Vagina (tissue), 2 donors: ENCODE data around the gene TERC. TPM values are rescaled to one million over a fixed set of nuclear protein-coding genes. Genes with fewer than 3 reads are reported as not detected.
"Not testable (repeated sequence)": the region's sequence is repeated elsewhere in the genome, so short reads cannot be mapped to it uniquely, and the experiment has no call there.

ENCODE experiments used
- DNase-seq, 2 donors: peaks; one replicate each; pipeline ENCODE4 v3.0.0-alpha.2; 2017; ENCODE audit errors: extremely low spot score in 2 of 2
- H3K27ac ChIP-seq: fragments of 200-600 bp; sonication (generic); one replicate; pipeline ENCODE4 v1.5.1; 2019
- H3K27me3 ChIP-seq: fragments of 200-600 bp; sonication (generic); one replicate; pipeline ENCODE4 v1.5.1; 2019
- H3K36me3 ChIP-seq, 2 donors: fragments of 200-600 bp; sonication (generic); one replicate each; pipeline ENCODE4 v1.5.1; 2017 to 2019
- H3K4me1 ChIP-seq: fragments of 200-600 bp; sonication (generic); one replicate; pipeline ENCODE4 v1.5.1; 2019
- H3K4me3 ChIP-seq, 2 donors: fragments of 200-600 bp; sonication (generic); 1 replicate in 1 of 2; 2 replicates in 1 of 2; pipeline ENCODE4 v1.5.1; 2016 to 2019
- H3K9me3 ChIP-seq: fragments of 200-600 bp; sonication (generic); one replicate; pipeline ENCODE4 v1.5.1; 2019
- CTCF ChIP-seq, 3 experiments: fragments of 450-650 bp in 2 of 3; fragments of 200-600 bp in 1 of 3; sonication (generic) in 1 of 3; IDR thresholded peaks; one replicate each; pipeline ENCODE4 v1.5.1; 2017 to 2019; ENCODE audit warnings: antibody characterized with exemption in 3 of 3, mild to moderate bottlenecking in 2 of 3, moderate library complexity in 2 of 3
- POLR2A ChIP-seq, 2 donors: fragments of 450-650 bp; IDR thresholded peaks; one replicate each; pipeline ENCODE4 v1.6.1; 2017; ENCODE audit warnings: antibody characterized with exemption in 2 of 2, mild to moderate bottlenecking in 2 of 2, moderate library complexity in 2 of 2
- POLR2AphosphoS5 ChIP-seq, 2 donors: sonication (generic); formaldehyde crosslinking; IDR thresholded peaks; one replicate each; pipeline ENCODE4 v1.9.0; 2017; ENCODE audit warnings: antibody characterized with exemption in 2 of 2, mild to moderate bottlenecking in 2 of 2, low read depth in 1 of 2; ENCODE audit not compliant: insufficient read depth in 1 of 2
- intact Hi-C: fragments of 100-400 bp; cut with DNase I; formaldehyde crosslinking; loops from one replicate; pipeline ENCODE4 v1.15.1; 2023
- small RNA-seq: library from RNA; depleted of rRNA; stranded (forward); fragments of <200 nt; gene quantifications from one replicate; pipeline ENCODE3, GENCODE V24; 2016
- total RNA-seq: library from RNA; depleted of rRNA; stranded (reverse); fragments of >200 nt; gene quantifications from one replicate; pipeline ENCODE4 v1.2.3, GENCODE V29; 2016

The TERC gene
- total RNA-seq, 1 donor from 2014 or later = 204 TPM

- H3K4me1 ChIP-seq = no peaks in the 10 kb centered on the region
- no peaks in the 10 kb centered on the region for H3K27me3 ChIP-seq
- peak in 1 of 3 experiments; percentile 8 for TF ChIP-seq CTCF (IDR thresholded peaks at IDR 0.05)
- TF ChIP-seq POLR2A (IDR thresholded peaks at IDR 0.05) = no peak
- no peak for TF ChIP-seq POLR2AphosphoS5 (IDR thresholded peaks at IDR 0.05; ENCODE audit: insufficient read depth in 1 of 2, low read depth in 1 of 2)
- H3K4me3 ChIP-seq = no peak overlapping the region
- no peak overlapping the region for H3K27ac ChIP-seq
- no peaks in the 10 kb centered on the region for H3K36me3 ChIP-seq
- intact Hi-C loops = no loop called here
- no peak for DNase-seq
- H3K9me3 ChIP-seq = no peaks in the 10 kb centered on the region
Measured at GRCh38 chr3:169744366-169745054, 20.4 kb downstream of the TERC start.

GRCh38 chr3:169739067-169739466, 25.8 kb downstream of the TERC start:
- Histone ChIP-seq H3K4me3 (no peak overlapping the region), H3K27me3 (no peaks in the 10 kb centered on the region), H3K27ac (no peak overlapping the region), H3K4me1 (no peaks in the 10 kb centered on the region), H3K36me3 (no peaks in the 10 kb centered on the region), H3K9me3 (peaks cover 3% of the 10 kb centered on the region)
- TF ChIP-seq POLR2AphosphoS5 (IDR thresholded peaks at IDR 0.05; ENCODE audit: insufficient read depth in 1 of 2, low read depth in 1 of 2) = no peak
- no peak for TF ChIP-seq CTCF (IDR thresholded peaks at IDR 0.05)
- TF ChIP-seq POLR2A (IDR thresholded peaks at IDR 0.05) = no peak
- intact Hi-C loops = no loop called here
- no peak for DNase-seq

GRCh38 chr3:169731857-169732256, 33.0 kb downstream of the TERC start:
- DNase-seq, H3K27ac ChIP-seq, intact Hi-C loops: not testable (repeated sequence)

GRCh38 chr3:169722724-169723123, 42.1 kb downstream of the TERC start:
- no peak for TF ChIP-seq POLR2A (IDR thresholded peaks at IDR 0.05)
- TF ChIP-seq POLR2AphosphoS5 (IDR thresholded peaks at IDR 0.05; ENCODE audit: insufficient read depth in 1 of 2, low read depth in 1 of 2) = no peak
- TF ChIP-seq CTCF (IDR thresholded peaks at IDR 0.05) = no peak
- Histone ChIP-seq H3K4me1 (no peaks in the 10 kb centered on the region), H3K36me3 (no peaks in the 10 kb centered on the region), H3K4me3 (no peak overlapping the region), H3K27ac (no peak overlapping the region), H3K27me3 (no peaks in the 10 kb centered on the region), H3K9me3 (no peaks in the 10 kb centered on the region)
- no peak for DNase-seq
- intact Hi-C loops = no loop called here

More at GRCh38 chr3:169731857-169732256, 33.0 kb downstream of the TERC start:
- not testable (repeated sequence) for H3K4me3 ChIP-seq, H3K9me3 ChIP-seq, H3K27me3 ChIP-seq, H3K4me1 ChIP-seq, H3K36me3 ChIP-seq

GRCh38 chr3:169718415-169718814, 46.4 kb downstream of the TERC start:
- H3K9me3 ChIP-seq, H3K27ac ChIP-seq, DNase-seq, H3K4me3 ChIP-seq, H3K4me1 ChIP-seq, H3K36me3 ChIP-seq, intact Hi-C loops, H3K27me3 ChIP-seq: not testable (repeated sequence)

Small RNA genes lying within 50 kb of the gene (small RNA-seq; reads per million reads assigned to genes)
- gene RNU6-637P = not detected

Other genes with a start within 250 kb of the TERC start
- gene MECOM, start 101.3 kb downstream of the TERC start, total RNA-seq = 16.0 TPM
- gene ACTRT3, start 4.5 kb upstream of the TERC start, total RNA-seq = 1.7 TPM
- gene MYNN, start 8.3 kb upstream of the TERC start, total RNA-seq = 16.7 TPM
- gene LRRIQ4, start 47.8 kb upstream of the TERC start, total RNA-seq = not detected
- gene LRRC34, start 47.8 kb upstream of the TERC start, total RNA-seq = 0.49 TPM
- not detected for gene LRRC31, start 104.9 kb upstream of the TERC start, total RNA-seq
- gene SAMD7, start 146.5 kb upstream of the TERC start, total RNA-seq = not detected
- 38.1 TPM for gene SEC62, start 201.7 kb upstream of the TERC start, total RNA-seq